Adipocyte (in vitro differentiated cells): ENCODE results near the gene TBC1D4.
A peak's percentile ranks its signal among the peaks of the same experiment; 100 is the strongest.

Source experiments
- DNase-seq: peaks from one replicate; pipeline ENCODE4 v3.0.0-alpha.2; 2015; ENCODE audit warnings: low read depth
- H3K27me3 ChIP-seq: replicated peaks from 2 replicates; pipeline ENCODE4 v1.7.0; 2013; ENCODE audit warnings: mild to moderate bottlenecking, low read length, moderate library complexity; ENCODE audit not compliant: control insufficient read depth, insufficient read depth
- H3K36me3 ChIP-seq: 2 replicates; pipeline ENCODE4 v1.7.0; 2013; ENCODE audit warnings: low read length, mild to moderate bottlenecking, moderate library complexity; ENCODE audit not compliant: control insufficient read depth, insufficient read depth, severe bottlenecking
- H3K4me1 ChIP-seq: 2 replicates; pipeline ENCODE4 v1.7.0; 2013; ENCODE audit warnings: mild to moderate bottlenecking, low read length, moderate library complexity; ENCODE audit not compliant: control insufficient read depth, insufficient read depth
- H3K4me3 ChIP-seq: 2 replicates; pipeline ENCODE4 v1.7.0; 2013; ENCODE audit warnings: mild to moderate bottlenecking, low read length, moderate library complexity
- H3K9ac ChIP-seq: 2 replicates; pipeline ENCODE4 v1.7.0; 2013; ENCODE audit warnings: mild to moderate bottlenecking, low read length, moderate library complexity
- H3K9me3 ChIP-seq: 2 replicates; pipeline ENCODE4 v1.7.0; 2013; ENCODE audit warnings: mild to moderate bottlenecking, low read length, moderate library complexity; ENCODE audit not compliant: control insufficient read depth

Gene TBC1D4

GRCh38 chr13:75465236-75465635 is 16.7 kb downstream of the TBC1D4 start:
- Histone ChIP-seq H3K4me1 (peaks cover 28% of the 10 kb centered on the region), H3K4me3 (no peak overlapping the region), H3K27me3 (no peaks in the 10 kb centered on the region), H3K36me3 (no peaks in the 10 kb centered on the region), H3K9me3 (no peaks in the 10 kb centered on the region), H3K9ac (no peak overlapping the region)
- DNase-seq: no peak

DNA sequence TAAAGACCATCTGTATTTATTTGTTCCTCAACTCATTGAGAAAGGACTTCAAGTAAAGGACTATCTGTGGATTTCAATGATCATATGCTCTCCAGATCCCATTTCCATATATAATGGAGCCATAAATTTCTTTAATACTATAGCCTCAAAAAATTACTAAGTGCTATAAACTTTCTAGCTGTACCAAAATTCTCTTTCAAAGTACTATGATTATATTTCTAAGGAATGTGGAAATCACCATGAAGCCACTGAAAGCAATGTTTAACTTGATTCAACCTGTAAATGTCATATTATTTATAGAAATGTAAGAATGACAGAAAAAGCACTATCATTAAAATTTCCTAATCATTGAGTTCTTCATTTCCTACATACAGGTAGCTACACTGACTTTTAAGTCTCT is 20.7 kb downstream of the TBC1D4 start:
- Histone ChIP-seq H3K9me3 (no peaks in the 10 kb centered on the region), H3K4me1 (peaks cover 18% of the 10 kb centered on the region), H3K9ac (no peak overlapping the region), H3K4me3 (no peak overlapping the region), H3K27me3 (no peaks in the 10 kb centered on the region), H3K36me3 (no peaks in the 10 kb centered on the region)
- peak; percentile 15 for DNase-seq

DNA sequence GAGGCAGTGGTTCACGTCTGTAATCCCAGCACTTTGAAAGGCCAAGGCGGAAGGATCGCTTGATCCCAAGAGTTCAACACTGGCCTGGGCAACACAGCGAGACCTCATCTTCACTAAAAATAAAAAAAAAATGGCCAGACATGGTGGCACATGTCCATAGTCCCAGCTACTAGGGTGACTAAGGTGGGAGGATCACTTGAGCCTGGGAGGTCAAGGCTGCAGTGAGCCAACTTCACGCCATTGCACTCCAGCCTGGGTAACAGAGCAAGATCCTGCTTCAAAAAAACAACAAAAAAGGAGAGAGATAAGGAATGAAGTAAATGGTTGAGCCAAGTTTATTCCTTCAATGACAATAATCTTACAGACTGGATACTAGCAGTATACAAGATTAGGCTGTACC is 21.3 kb downstream of the TBC1D4 start:
- no peaks in the 10 kb centered on the region for H3K27me3 ChIP-seq

DNA sequence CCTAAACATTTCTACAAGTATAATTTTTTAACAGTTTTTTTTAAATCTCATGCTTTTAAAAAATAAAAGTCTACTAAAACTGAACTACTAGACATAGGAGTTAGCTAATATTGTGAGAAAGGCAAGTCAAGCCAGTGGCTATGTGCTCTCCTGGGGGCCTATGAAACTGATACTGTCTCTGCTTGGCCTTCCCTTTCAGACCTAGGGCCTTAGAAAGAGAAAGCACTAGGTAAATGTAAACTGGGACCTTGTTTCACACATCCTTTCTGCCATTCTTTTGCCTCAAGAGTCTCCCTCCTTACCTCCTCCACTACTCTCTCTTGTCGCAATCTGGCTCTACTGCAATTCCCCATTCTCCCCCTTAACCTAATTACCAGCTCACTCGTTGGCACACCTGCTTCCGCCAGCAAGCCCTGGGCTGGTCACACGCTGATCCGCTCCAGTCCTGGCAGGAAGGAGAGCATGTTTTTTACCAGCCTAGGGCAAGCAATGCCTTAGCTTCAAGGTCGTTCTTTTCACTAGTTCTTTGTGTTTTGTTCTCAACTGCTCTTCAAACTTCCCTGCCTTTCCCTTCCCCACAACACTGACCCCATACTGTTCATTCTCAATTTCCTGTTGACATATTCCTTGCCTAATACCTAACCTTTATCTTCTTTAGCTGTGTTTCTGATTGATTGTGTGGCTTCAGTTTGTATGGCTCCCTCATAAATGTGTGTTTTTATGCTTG is 23.1 kb downstream of the TBC1D4 start:
- H3K27me3 ChIP-seq: no peaks in the 10 kb centered on the region
- H3K4me1 ChIP-seq: peaks cover 18% of the 10 kb centered on the region
- DNase-seq: no peak
- H3K9ac ChIP-seq: no peak overlapping the region
- no peaks in the 10 kb centered on the region for H3K36me3 ChIP-seq
- no peaks in the 10 kb centered on the region for H3K9me3 ChIP-seq
- no peak overlapping the region for H3K4me3 ChIP-seq

More for the DNA sequence above, 21.3 kb downstream of the TBC1D4 start:
- Histone ChIP-seq H3K4me3 (no peak overlapping the region), H3K9me3 (no peaks in the 10 kb centered on the region), H3K36me3 (no peaks in the 10 kb centered on the region), H3K4me1 (peaks cover 18% of the 10 kb centered on the region), H3K9ac (no peak overlapping the region)
- no peak for DNase-seq

GRCh38 chr13:75455962-75456361 is 26.0 kb downstream of the TBC1D4 start:
- no peak for DNase-seq
- Histone ChIP-seq H3K36me3 (no peaks in the 10 kb centered on the region), H3K9ac (no peak overlapping the region), H3K27me3 (no peaks in the 10 kb centered on the region), H3K9me3 (no peaks in the 10 kb centered on the region), H3K4me1 (peaks cover 17% of the 10 kb centered on the region), H3K4me3 (no peak overlapping the region)

DNA sequence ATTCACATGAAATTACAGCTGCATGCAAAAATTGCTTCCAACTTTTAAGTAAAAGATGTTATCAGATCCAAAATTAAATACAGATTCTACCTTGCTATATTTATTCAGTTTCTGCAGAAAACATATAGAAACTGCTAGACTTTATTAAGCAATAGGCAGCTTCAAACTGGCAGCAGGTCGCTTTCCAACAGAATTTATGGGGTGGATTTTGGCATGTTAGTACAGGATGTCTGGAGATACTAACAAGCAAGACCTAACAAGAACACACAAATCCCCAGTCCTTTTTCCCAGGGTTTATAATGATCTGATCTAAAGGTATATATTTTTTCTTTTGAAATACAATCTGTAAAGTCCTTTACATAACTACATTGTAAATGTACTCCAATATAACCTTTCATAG is 27.5 kb downstream of the TBC1D4 start:
- Histone ChIP-seq H3K36me3 (no peaks in the 10 kb centered on the region), H3K4me1 (peaks cover 15% of the 10 kb centered on the region), H3K9ac (no peak overlapping the region), H3K27me3 (no peaks in the 10 kb centered on the region), H3K9me3 (no peaks in the 10 kb centered on the region), H3K4me3 (no peak overlapping the region)
- no peak for DNase-seq

DNA sequence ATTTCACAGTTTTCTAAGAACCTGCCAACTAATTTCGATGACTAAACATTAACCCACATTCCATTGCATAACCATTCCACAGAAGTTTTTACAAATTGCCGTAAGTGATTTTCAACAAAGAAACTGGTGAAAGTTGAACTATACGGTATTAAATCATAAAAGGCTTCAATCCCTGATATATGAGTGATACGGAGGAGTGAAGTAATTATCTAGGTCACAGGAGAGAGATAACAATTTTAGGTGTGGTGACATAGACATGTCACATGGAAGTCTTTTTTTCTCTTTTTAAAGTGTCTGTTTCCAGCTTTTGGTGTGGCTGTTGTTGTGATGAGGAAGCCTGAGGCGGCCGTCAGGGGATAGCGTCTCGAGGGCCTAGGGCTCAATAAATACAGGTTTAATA is 29.4 kb downstream of the TBC1D4 start:
- no peak for DNase-seq
- Histone ChIP-seq H3K4me1 (peaks cover 6% of the 10 kb centered on the region), H3K27me3 (no peaks in the 10 kb centered on the region), H3K4me3 (peak overlapping the region; percentile 65), H3K9me3 (no peaks in the 10 kb centered on the region), H3K36me3 (no peaks in the 10 kb centered on the region), H3K9ac (peak overlapping the region; percentile 39)

- Histone ChIP-seq H3K27me3 (no peaks in the 10 kb centered on the region), H3K9me3 (no peaks in the 10 kb centered on the region), H3K4me3 (no peak overlapping the region), H3K4me1 (peaks cover 37% of the 10 kb centered on the region), H3K9ac (no peak overlapping the region), H3K36me3 (no peaks in the 10 kb centered on the region)
- no peak for DNase-seq
Measured at GRCh38 chr13:75447493-75447892, 34.5 kb downstream of the TBC1D4 start.

DNA sequence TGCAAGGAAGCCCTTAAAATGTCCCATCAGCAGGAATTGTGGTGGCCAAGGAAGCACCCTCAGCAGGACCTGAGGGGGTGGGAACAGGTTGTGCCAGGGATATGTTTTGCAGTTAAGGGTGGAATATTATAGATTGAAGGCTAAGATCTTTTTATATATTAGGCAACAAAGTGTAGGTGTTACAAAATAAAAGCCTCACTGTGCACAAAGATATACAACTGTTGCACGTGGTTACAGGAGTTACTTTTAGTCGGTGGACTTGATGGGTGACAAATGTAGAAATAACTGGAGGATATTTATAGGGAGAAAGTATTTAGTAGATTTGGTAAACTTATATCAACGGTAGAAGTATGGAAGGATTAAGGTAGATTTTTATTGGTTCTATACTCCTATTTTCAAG is 35.1 kb downstream of the TBC1D4 start:
- DNase-seq: no peak
- peak overlapping the region; percentile 81 for H3K4me3 ChIP-seq
- H3K4me1 ChIP-seq: peaks cover 32% of the 10 kb centered on the region
- no peaks in the 10 kb centered on the region for H3K27me3 ChIP-seq
- no peaks in the 10 kb centered on the region for H3K36me3 ChIP-seq
- peak overlapping the region; percentile 84 for H3K9ac ChIP-seq
- no peaks in the 10 kb centered on the region for H3K9me3 ChIP-seq

DNA sequence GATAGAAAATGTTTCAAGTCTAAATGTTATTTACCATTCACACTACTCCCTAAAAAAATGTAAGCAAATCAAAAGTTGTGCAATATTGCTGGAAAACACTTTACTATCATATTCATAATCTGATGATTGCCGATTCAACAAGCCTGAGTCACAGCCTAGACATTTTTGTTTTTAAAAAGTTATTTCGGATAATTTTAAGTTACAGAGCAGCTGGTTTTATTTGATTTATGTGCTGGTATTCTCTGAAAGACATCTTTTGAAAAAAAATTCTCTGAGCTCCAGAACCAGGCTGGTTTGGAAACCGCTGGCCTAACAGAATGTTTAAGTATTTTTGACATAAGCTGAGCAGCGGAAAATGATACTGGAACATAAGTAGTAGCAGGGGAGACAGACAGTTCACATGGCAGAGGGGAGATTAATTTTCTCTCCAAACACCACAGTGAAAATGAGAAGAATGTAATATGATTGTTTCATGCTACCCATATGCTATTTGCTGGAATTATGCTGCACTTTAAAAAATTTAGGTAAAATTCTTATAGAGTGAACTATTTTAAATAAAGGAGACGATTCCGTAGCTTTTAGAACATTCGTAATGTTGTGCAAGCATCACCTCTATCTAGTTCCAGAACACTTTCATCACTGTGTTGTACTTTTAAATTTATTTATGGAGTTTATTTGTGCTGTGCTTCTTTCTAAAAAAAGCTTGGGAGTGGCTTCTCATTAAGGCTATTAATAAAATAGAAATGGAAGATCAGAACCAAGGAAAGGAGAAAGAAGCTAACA is 36.1 kb downstream of the TBC1D4 start:
- Histone ChIP-seq H3K36me3 (no peaks in the 10 kb centered on the region), H3K4me3 (peak overlapping the region; percentile 81), H3K27me3 (no peaks in the 10 kb centered on the region), H3K9ac (peak overlapping the region; percentile 84), H3K9me3 (no peaks in the 10 kb centered on the region), H3K4me1 (peaks cover 31% of the 10 kb centered on the region)
- peak; percentile 77 for DNase-seq

DNA sequence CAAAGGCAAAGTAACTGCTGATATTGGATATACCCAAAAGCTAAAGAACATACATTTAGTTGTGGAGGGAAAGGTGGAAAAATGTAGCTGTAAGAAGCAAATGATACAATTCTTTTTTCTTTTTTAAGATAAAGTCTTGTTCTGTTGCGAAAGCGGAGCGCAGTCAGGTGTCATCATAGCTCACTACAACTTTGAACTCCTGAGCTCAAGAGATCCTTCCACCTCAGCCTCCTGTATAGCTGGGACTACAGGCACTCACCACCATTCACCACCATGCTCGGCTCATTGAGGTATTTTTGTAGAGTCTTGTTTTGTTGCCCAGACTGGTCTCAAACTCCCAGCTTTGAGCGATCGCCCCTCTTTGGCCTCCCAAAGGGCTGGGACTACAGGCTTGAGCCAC is 38.0 kb downstream of the TBC1D4 start:
- H3K27me3 ChIP-seq: no peaks in the 10 kb centered on the region
- no peak overlapping the region for H3K9ac ChIP-seq
- H3K4me1 ChIP-seq: peaks cover 31% of the 10 kb centered on the region
- H3K4me3 ChIP-seq: no peak overlapping the region
- H3K36me3 ChIP-seq: no peaks in the 10 kb centered on the region
- DNase-seq: no peak
- no peaks in the 10 kb centered on the region for H3K9me3 ChIP-seq
